Endothelial cell of umbilical vein (primary cell): ENCODE results near the gene GAL3ST1. TPM values are rescaled to one million over a fixed set of nuclear protein-coding genes. Genes with fewer than 3 reads are reported as not detected.

Experiments used
- BruUV-seq: library from RNA; stranded (reverse); fragments of 400-500 nt; replicated peaks from 2 replicates; lab custom pipeline; 2021; lab: Mats Ljungman, UMichigan
- CTCF ChIA-PET: fragments of 300-600, 350-600 bp; sonication (Branson Sonifier 250); formaldehyde crosslinking; loops from one replicate; lab custom pipeline; 2021; ENCODE audit warnings: antibody characterized with exemption, inconsistent platforms; lab: Charles Lee
- POLR2A ChIA-PET: fragments of 300-600, 350-600 bp; sonication (Branson Sonifier 250); formaldehyde crosslinking; loops from one replicate; lab custom pipeline; 2021; ENCODE audit warnings: antibody characterized with exemption, inconsistent platforms; lab: Charles Lee
- DNase-seq: peaks from one replicate; pipeline ENCODE4 v3.0.0-alpha.2; 2011; ENCODE audit warnings: low read depth, low spot score
- FAIRE-seq: peaks from 2 replicates; lab custom pipeline; 2011; peaks lifted over from hg19 to GRCh38; lab: Jason Lieb, UNC
- H2AFZ ChIP-seq: 2 replicates; pipeline ENCODE4 v1.6.0; 2012; ENCODE audit warnings: low read depth, low read length, control low read depth, inconsistent platforms
- H3K27ac ChIP-seq: 2 replicates; pipeline ENCODE4 v1.5.1; 2011; ENCODE audit warnings: low read depth, mild to moderate bottlenecking, control low read depth, low read length, moderate library complexity; ENCODE audit not compliant: insufficient read depth
- H3K27me3 ChIP-seq, 2 experiments: 2 replicates each; pipeline versions ENCODE4 v1.6.0 to v1.6.1; 2011; ENCODE audit warnings: low read length in 2 of 2, mixed read lengths in 1 of 2; ENCODE audit not compliant: control insufficient read depth in 2 of 2, insufficient read depth in 2 of 2
- H3K36me3 ChIP-seq, 2 experiments: 2 replicates in 1 of 2; 3 replicates in 1 of 2; pipeline ENCODE4 v1.5.1; 2011; ENCODE audit warnings: low read length in 2 of 2, mild to moderate bottlenecking in 1 of 2, moderate library complexity in 1 of 2; ENCODE audit not compliant: control insufficient read depth in 2 of 2, insufficient read depth in 2 of 2; ENCODE audit errors: extremely low read depth in 1 of 2
- H3K4me1 ChIP-seq: 3 replicates; pipeline ENCODE4 v1.5.1; 2011; ENCODE audit warnings: mild to moderate bottlenecking, low read length; ENCODE audit not compliant: control insufficient read depth, insufficient read depth; ENCODE audit errors: extremely low read depth
- H3K4me2 ChIP-seq: 2 replicates; pipeline ENCODE4 v1.6.1; 2011; ENCODE audit warnings: low read length, control low read depth, mixed read lengths; ENCODE audit not compliant: insufficient read depth
- H3K4me3 ChIP-seq, 3 experiments: fragments of 200-600 bp in 1 of 3; sonication (generic), shearing (Covaris generic) in 1 of 3; replicated peaks in 1 of 3; 2 replicates each; pipeline ENCODE4 v1.5.1; 2011 to 2016; ENCODE audit warnings: control low read depth in 3 of 3, low read length in 3 of 3, mild to moderate bottlenecking in 2 of 3, inconsistent platforms in 1 of 3, low read depth in 1 of 3, moderate library complexity in 1 of 3; ENCODE audit not compliant: insufficient read depth in 1 of 3
- H3K79me2 ChIP-seq: 2 replicates; pipeline ENCODE4 v1.6.0; 2012; ENCODE audit warnings: low read length, inconsistent platforms; ENCODE audit not compliant: control insufficient read depth, insufficient read depth
- H3K9ac ChIP-seq: replicated peaks from 2 replicates; pipeline ENCODE3; 2011; ENCODE audit warnings: low read length, control low read depth; ENCODE audit not compliant: insufficient read depth; ENCODE audit errors: extremely low read depth
- H3K9me1 ChIP-seq: replicated peaks from 3 replicates; pipeline ENCODE4 v1.6.0; 2011; ENCODE audit warnings: mild to moderate bottlenecking, low read length; ENCODE audit not compliant: control insufficient read depth, insufficient read depth; ENCODE audit errors: extremely low read depth
- H3K9me3 ChIP-seq: replicated peaks from 2 replicates; pipeline ENCODE4 v1.5.1; 2012; ENCODE audit warnings: low read length, inconsistent platforms; ENCODE audit not compliant: control insufficient read depth, insufficient read depth
- H4K20me1 ChIP-seq: replicated peaks from 2 replicates; pipeline ENCODE3; 2011; ENCODE audit warnings: mild to moderate bottlenecking, low read length; ENCODE audit not compliant: control insufficient read depth, insufficient read depth; ENCODE audit errors: extremely low read depth
- EZH2 ChIP-seq: IDR thresholded peaks from 2 replicates; pipeline ENCODE4 v1.6.1; 2012; ENCODE audit warnings: borderline replicate concordance, low read depth, mild to moderate bottlenecking, moderate library complexity, low read length, inconsistent platforms; ENCODE audit not compliant: severe bottlenecking
- FOS ChIP-seq: IDR thresholded peaks from 2 replicates; pipeline ENCODE4 v1.6.1; 2011; ENCODE audit warnings: mild to moderate bottlenecking, low read length, moderate library complexity, borderline replicate concordance; ENCODE audit not compliant: insufficient read depth
- GATA2 ChIP-seq: IDR thresholded peaks from 2 replicates; pipeline ENCODE4 v1.7.0; 2011; ENCODE audit warnings: low read depth, mild to moderate bottlenecking, moderate library complexity, mixed read lengths, low read length; ENCODE audit not compliant: insufficient read length, insufficient read depth
- JUN ChIP-seq: IDR thresholded peaks from 2 replicates; pipeline ENCODE4 v1.6.1; 2011; ENCODE audit warnings: borderline replicate concordance, low read depth; ENCODE audit not compliant: insufficient read length, insufficient read depth
- MYC ChIP-seq: IDR thresholded peaks from one replicate; pipeline ENCODE4 v1.6.1; 2011; ENCODE audit warnings: mild to moderate bottlenecking, low read depth, low read length
- POLR2A ChIP-seq: IDR thresholded peaks from 2 replicates; pipeline ENCODE4 v1.6.1; 2012; ENCODE audit warnings: low read depth, mild to moderate bottlenecking, control low read depth, low read length
- POLR2AphosphoS5 ChIP-seq: IDR thresholded peaks from 2 replicates; pipeline ENCODE4 v1.6.1; 2012; ENCODE audit warnings: low read depth, mild to moderate bottlenecking, control low read depth, low read length, moderate library complexity; ENCODE audit not compliant: insufficient read depth
- dilution Hi-C: fragments of 300-500 bp; cut with MboI; formaldehyde crosslinking; loops from one replicate; pipeline ENCODE4 v1.15.0; 2019; ENCODE audit warnings: low sequenced_read_pairs; ENCODE audit not compliant: extremely low pct_ligation_motif_present
- intact Hi-C: fragments of 100-400 bp; cut with micrococcal nuclease; formaldehyde crosslinking; loops from one replicate; pipeline ENCODE4 v1.10.0; 2022
- polyA plus RNA-seq, 4 experiments: library from polyadenylated mRNA; depleted of rRNA in 3 of 4; stranded (reverse) in 3 of 4; unstranded in 1 of 4; fragments of >200 nt; gene quantifications; 2 replicates each; pipeline versions ENCODE4 v1.2.1 to v1.2.3, GENCODE V29; 2011 to 2012; ENCODE audit warnings: missing spikeins in 1 of 4
- total RNA-seq: library from RNA; stranded (reverse); gene quantifications from 2 replicates; pipeline ENCODE4 v1.2.3, GENCODE V29; 2021
- TF ChIP-seq, protein P1 (sequence below), 2 donors: IDR thresholded peaks; 1 replicate in 1 of 2; 2 replicates in 1 of 2; pipeline ENCODE4 v1.5.1; 2011; ENCODE audit warnings: low read length in 2 of 2, mild to moderate bottlenecking in 2 of 2, moderate library complexity in 2 of 2, control low read depth in 1 of 2, inconsistent platforms in 1 of 2, low read depth in 1 of 2; ENCODE audit not compliant: insufficient read depth in 1 of 2; ENCODE audit errors: extremely low read depth in 1 of 2
- TF ChIP-seq, protein P2 (sequence below): IDR thresholded peaks from 2 replicates; pipeline ENCODE4 v1.6.1; 2011; ENCODE audit not compliant: insufficient read depth, insufficient read length

The GAL3ST1 gene
- total and polyA plus RNA-seq, 2 donors (not counting 3 experiments of a cell fraction or from before 2014, with no cell fraction given): not detected

DNA sequence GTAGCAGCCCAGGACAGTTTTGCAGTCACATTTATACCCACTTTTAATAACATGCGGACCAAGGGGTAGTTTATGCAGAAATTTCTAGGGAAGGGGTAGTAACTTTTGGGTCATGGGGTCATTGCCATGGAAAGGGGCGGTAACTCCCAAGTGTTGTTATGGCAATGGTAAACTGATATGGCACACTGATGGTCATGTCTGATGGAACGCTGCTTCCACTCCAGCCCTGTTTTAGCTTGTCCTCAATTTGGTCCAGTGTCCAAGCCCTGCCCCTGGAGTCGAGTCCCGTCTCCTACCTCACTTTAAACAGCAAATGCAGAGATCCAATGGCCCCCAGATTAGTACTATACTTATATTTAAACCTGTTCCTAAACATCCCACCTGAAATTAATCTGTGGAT is 57.7 kb downstream of the GAL3ST1 start:
- no peaks in the 10 kb centered on the region for H3K4me1 ChIP-seq
- intact Hi-C loops: no loop called here
- no peak overlapping the region for H2AFZ ChIP-seq
- H3K79me2 ChIP-seq: no peaks in the 10 kb centered on the region
- no peak overlapping the region for H3K27ac ChIP-seq
- ChIA-PET POLR2A (no interaction called here), CTCF (no interaction called here)
- no peak for DNase-seq
- no peaks in the 10 kb centered on the region for H3K27me3 ChIP-seq
- dilution Hi-C loops: no loop called here
- H4K20me1 ChIP-seq: no peaks in the 10 kb centered on the region
- H3K9me3 ChIP-seq: no peaks in the 10 kb centered on the region
- FAIRE-seq: no peak
- no peaks in the 10 kb centered on the region for H3K36me3 ChIP-seq
- no peak overlapping the region for H3K9ac ChIP-seq
- BruUV-seq: no TSS peak
- no peak overlapping the region for H3K4me3 ChIP-seq
- no peak overlapping the region for H3K4me2 ChIP-seq
- no peaks in the 10 kb centered on the region for H3K9me1 ChIP-seq
- TF ChIP-seq GATA2 (no peak), JUN (no peak), MYC (no peak), EZH2 (no peak), FOS (no peak), POLR2A (no peak), POLR2AphosphoS5 (no peak)
- TF ChIP-seq, protein P1, sequence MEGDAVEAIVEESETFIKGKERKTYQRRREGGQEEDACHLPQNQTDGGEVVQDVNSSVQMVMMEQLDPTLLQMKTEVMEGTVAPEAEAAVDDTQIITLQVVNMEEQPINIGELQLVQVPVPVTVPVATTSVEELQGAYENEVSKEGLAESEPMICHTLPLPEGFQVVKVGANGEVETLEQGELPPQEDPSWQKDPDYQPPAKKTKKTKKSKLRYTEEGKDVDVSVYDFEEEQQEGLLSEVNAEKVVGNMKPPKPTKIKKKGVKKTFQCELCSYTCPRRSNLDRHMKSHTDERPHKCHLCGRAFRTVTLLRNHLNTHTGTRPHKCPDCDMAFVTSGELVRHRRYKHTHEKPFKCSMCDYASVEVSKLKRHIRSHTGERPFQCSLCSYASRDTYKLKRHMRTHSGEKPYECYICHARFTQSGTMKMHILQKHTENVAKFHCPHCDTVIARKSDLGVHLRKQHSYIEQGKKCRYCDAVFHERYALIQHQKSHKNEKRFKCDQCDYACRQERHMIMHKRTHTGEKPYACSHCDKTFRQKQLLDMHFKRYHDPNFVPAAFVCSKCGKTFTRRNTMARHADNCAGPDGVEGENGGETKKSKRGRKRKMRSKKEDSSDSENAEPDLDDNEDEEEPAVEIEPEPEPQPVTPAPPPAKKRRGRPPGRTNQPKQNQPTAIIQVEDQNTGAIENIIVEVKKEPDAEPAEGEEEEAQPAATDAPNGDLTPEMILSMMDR (IDR thresholded peaks at IDR 0.05; ENCODE audit: extremely low read depth in 1 of 2, insufficient read depth in 1 of 2, low read depth in 1 of 2, low read length in 2 of 2): no peak
- TF ChIP-seq, protein P2, sequence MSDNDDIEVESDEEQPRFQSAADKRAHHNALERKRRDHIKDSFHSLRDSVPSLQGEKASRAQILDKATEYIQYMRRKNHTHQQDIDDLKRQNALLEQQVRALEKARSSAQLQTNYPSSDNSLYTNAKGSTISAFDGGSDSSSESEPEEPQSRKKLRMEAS: no peak
